ENCODE results near the gene TMOD1.

The TMOD1 gene

DNA sequence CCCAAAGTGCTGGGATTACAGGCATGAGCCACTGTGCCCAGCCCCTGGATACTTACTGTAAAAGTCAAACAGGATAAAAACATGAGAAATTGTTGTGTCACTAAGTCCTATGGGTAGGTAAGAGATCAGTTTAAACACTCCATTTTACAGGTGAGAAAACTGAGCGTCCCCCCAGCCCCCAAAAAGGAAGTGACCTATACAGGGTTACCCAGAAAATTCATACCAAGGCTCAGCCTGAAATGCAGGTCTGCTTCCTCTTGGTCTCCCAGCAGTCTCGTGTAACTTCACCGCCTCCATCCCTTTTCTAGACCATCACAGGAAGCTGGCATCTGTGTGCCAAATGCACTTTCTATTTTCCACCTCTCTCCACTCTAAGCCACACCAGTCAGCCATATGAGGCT lies 57.2 kb downstream of the TMOD1 start:
- Mint-ChIP-seq H3K27ac (no peak overlapping the region), H3K36me3 (ENCODE audit: low read depth) (no peaks in the 10 kb centered on the region), H3K27me3 (peaks cover 35% of the 10 kb centered on the region), H3K4me1 (ENCODE audit: low read depth) (peaks cover 9% of the 10 kb centered on the region), H3K9me3 (no peaks in the 10 kb centered on the region), H3K4me3 (no peak overlapping the region)

DNA sequence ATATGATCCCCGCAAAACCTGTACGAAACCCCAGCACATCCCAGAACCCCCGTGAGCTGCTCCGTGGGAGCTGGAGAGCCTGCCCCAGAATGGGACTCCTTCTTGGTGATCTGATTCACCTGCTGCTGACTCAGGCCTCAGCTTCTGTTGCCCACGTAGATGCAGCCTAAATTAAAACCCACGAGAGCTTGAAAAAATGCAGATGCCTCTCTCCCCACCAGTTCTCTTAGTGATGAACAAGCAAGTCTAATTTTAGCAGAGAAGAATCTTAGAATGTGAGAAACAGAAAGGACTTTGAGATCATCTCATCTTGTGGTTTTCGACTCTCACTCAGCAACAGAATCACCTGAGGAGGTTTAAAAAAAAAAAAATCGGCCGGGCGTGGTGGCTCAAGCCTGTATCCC lies 57.6 kb downstream of the TMOD1 start:
- Mint-ChIP-seq H3K36me3 (ENCODE audit: low read depth) (no peaks in the 10 kb centered on the region), H3K27me3 (peaks cover 35% of the 10 kb centered on the region), H3K4me3 (no peak overlapping the region), H3K4me1 (ENCODE audit: low read depth) (peaks cover 9% of the 10 kb centered on the region), H3K9me3 (no peaks in the 10 kb centered on the region), H3K27ac (no peak overlapping the region)

DNA sequence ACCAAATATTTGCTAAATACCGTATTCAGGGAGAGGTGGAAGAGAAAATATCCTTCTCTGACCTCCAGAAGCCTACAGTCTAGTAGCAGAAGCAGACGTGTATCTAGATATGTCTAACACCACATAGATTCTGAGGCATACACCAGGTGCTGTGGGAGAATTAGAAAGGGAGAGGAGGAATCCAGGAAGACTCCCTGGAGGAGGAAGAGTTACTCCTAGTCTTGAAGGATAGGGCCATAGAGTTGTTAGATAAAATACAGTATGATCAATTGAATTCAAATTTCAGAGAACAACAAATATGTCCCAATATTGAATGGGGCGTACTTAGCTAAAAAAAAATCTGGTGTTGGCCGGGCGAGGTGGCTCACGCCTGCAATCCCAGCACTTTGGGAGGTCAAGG lies 58.7 kb downstream of the TMOD1 start:
- H3K4me1 Mint-ChIP-seq (ENCODE audit: low read depth), result peaks cover 9% of the 10 kb centered on the region
- no peaks in the 10 kb centered on the region for H3K9me3 Mint-ChIP-seq
- H3K27me3 Mint-ChIP-seq, result peaks cover 30% of the 10 kb centered on the region
- H3K36me3 Mint-ChIP-seq (ENCODE audit: low read depth), result no peaks in the 10 kb centered on the region
- no peak overlapping the region for H3K27ac Mint-ChIP-seq
- H3K4me3 Mint-ChIP-seq, result no peak overlapping the region

DNA sequence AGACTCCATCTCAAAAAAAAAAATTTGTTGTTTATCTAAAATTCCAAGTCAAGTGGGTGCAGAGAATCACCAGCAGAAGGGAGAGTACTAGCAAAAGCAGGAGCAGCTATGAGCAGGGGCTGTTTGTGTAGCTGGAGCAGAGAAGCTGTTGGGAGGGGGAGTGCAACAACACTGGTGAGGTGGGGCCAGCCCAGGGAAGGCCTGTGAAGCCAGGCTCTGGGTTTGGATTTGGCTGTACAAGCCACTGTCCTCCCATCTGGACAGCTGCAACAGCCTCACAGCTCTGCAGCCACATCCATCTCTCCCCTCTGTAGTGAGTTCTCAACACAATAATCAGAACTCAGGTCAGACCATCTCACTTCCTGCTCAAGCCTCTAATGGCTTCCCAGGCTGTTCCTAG lies 59.4 kb downstream of the TMOD1 start:
- peaks cover 9% of the 10 kb centered on the region for H3K4me1 Mint-ChIP-seq (ENCODE audit: low read depth)
- H3K36me3 Mint-ChIP-seq (ENCODE audit: low read depth), result no peaks in the 10 kb centered on the region
- H3K27me3 Mint-ChIP-seq, result peaks cover 23% of the 10 kb centered on the region
- no peaks in the 10 kb centered on the region for H3K9me3 Mint-ChIP-seq
- H3K27ac Mint-ChIP-seq, result no peak overlapping the region
- no peak overlapping the region for H3K4me3 Mint-ChIP-seq

DNA sequence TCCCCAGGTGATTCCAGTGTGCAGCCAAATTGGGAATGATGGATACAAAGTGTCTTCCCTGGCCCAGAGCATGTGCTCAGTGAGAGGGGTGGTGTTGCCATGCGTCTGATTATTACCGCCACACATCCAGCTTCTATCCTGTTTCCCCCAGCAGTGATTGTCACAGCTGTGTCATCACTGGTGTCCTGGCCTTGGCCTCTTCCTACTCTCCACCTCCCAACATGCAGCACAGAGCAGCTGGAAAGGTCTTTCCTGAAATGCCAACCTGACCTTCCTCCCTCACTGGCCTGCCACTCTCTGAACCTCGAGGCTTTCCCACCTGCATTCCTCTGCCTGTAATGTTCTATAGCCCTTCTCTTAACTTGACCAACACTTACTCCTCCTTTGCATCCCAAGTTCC lies 60.0 kb downstream of the TMOD1 start:
- Mint-ChIP-seq H3K4me3 (no peak overlapping the region), H3K27ac (no peak overlapping the region), H3K4me1 (ENCODE audit: low read depth) (peaks cover 9% of the 10 kb centered on the region), H3K36me3 (ENCODE audit: low read depth) (no peaks in the 10 kb centered on the region), H3K9me3 (no peaks in the 10 kb centered on the region), H3K27me3 (peaks cover 22% of the 10 kb centered on the region)

DNA sequence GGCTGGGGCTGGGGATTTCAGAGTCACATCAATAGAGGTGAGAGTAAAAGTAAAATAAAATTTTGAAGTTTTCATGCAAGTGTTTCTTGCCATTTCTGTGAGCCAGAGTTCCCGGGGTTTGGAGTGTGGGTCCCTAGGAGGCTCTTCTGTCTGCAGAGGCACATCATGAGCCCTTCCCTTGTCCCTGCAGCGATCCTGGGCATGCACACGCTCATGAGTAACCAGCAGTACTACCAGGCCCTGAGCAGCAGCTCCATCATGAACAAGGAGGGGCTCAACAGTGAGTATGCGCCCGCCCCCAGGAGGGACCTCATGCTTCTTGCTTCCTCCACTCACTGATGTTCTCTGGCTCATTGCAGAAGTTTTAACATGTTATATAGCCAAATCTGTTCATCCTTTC lies 61.1 kb downstream of the TMOD1 start:
- H3K9me3 Mint-ChIP-seq, result no peaks in the 10 kb centered on the region
- peaks cover 17% of the 10 kb centered on the region for H3K27me3 Mint-ChIP-seq
- H3K4me3 Mint-ChIP-seq, result no peak overlapping the region
- H3K36me3 Mint-ChIP-seq (ENCODE audit: low read depth), result no peaks in the 10 kb centered on the region
- H3K27ac Mint-ChIP-seq, result no peak overlapping the region
- H3K4me1 Mint-ChIP-seq (ENCODE audit: low read depth), result peaks cover 9% of the 10 kb centered on the region

DNA sequence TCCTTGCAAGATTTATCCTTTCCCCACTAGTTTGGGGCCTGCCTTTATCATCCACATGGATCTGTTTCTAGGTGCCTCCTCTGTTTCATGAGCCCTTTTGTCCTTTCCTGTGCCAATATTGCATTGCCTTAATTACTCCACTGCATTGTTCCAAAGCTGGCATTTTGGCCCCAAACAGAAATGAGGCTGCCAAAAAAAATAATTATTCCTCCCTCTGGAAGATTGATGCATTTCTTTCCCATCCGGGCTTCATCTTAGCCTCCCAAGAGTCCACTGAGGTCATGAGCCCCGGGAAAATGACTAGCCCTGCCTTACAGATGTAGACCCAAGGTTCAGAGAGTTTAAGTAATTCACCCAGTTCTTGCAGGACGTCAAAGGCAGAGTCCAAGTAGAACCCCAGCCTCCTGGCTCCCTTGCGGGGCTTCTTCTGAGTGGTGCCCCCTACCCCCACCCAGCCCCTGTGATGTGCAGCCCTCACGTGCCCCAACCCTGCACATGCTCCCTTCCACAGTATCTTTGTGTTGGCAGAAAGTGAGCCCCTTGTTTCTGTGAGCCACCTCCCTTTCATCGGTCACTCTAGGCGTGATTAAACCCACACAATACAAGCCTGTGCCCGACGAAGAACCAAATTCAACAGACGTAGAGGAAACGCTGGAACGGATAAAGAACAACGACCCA lies 62.1 kb downstream of the TMOD1 start:
- Mint-ChIP-seq H3K27ac (no peak overlapping the region), H3K4me3 (no peak overlapping the region), H3K36me3 (ENCODE audit: low read depth) (no peaks in the 10 kb centered on the region), H3K4me1 (ENCODE audit: low read depth) (peaks cover 9% of the 10 kb centered on the region), H3K9me3 (no peaks in the 10 kb centered on the region), H3K27me3 (peaks cover 13% of the 10 kb centered on the region)

DNA sequence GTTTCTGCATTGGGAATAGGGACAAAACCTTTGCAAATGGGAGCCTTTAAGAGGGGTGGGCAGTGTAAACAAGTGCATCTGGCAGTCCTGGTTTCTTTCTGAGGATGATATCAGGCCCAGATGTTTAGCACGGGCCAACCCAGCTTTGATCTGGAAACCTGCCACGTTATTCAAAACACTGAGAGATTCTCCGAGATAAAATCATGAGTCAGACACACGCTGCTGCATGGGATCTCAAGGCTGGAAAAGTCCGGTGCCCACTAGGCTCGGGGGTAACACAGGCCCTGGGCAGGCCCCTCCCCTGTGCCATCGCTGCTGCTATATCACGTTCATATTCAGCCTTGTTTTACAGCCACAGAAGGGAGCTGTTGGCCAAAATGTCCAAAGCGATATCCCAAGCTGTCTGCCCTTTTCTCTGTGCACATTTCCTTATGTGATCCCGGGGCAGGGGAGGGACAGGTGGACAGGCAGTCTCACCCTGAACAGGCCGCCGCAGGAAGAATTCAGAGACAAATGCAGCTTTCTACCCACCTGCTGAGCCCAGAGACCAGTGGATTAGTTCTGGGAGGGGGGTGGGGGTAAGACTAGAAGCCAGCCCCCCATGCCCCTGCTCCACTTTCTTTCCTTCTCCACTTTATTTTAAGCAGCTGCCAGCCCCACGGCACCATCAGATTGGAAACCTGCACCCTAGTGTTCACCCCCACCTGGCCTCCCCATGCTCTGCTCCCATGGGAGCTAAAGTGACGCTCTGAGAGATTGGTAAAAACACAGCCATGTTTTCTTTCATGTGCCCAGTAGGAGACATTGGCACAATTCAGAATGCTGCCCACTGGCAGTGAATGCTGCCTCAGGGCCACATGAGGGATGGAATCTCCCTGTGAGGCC lies 63.1 kb downstream of the TMOD1 start:
- Mint-ChIP-seq H3K4me3 (no peak overlapping the region), H3K27me3 (peaks cover 8% of the 10 kb centered on the region), H3K36me3 (ENCODE audit: low read depth) (no peaks in the 10 kb centered on the region), H3K9me3 (no peaks in the 10 kb centered on the region), H3K27ac (no peak overlapping the region), H3K4me1 (ENCODE audit: low read depth) (peaks cover 3% of the 10 kb centered on the region)

DNA sequence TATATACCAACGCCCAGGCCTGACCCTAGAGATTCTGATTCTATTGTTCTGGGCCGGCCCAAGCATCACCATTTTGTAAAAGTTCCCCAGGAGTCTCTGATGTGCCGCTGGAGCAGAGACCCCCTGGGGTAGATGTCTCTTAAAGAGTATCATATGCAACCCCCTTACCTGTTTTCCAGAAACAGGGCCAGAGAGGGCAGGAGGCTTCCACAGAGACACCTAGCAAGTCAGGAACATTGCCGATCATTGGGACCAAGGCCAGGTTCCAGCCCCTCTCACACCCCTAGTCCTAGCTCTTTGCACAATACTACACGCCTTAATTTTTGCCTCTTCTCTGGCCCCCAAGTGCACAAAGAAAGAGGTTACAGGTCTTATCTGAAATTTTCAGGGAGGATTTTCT lies 63.8 kb downstream of the TMOD1 start:
- Mint-ChIP-seq H3K9me3 (no peaks in the 10 kb centered on the region), H3K36me3 (ENCODE audit: low read depth) (no peaks in the 10 kb centered on the region), H3K27ac (no peak overlapping the region), H3K4me1 (ENCODE audit: low read depth) (no peaks in the 10 kb centered on the region), H3K4me3 (no peak overlapping the region), H3K27me3 (peaks cover under 1% of the 10 kb centered on the region)

DNA sequence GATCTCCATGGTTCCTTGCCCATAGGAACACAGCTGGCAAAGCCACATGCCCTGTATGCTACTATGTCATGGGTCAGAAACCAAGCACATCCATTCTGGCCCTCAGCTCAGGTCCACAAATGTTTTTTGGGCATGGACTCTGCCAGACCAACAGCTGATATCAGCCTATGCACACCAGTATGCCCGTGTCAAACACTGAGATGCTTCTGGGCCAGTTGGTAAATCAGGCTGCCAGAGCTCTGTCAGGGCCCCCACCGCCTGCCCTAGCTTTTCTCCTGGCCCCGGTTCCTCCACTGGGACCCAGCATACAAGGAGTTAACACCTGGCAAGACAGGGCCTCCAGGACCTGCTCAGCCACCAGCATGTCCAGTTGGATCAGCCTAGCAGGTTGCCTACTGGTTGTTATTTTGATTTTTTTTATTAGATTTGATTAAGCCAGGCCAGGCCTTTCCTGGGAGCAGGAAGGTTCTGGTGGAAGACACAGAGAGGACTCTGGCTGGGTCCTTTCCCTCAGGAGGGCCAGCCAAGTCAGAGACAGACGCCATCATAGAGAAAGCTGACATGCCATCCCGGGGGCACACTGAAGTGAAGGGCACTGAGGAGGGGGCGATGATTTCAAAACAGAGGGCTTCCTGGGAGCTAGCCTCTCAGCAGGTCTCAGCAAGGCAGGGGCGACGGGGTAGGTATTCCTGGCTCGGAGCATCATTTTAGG lies 65.9 kb downstream of the TMOD1 start:
- Mint-ChIP-seq H3K4me3 (no peak overlapping the region), H3K27ac (no peak overlapping the region), H3K36me3 (ENCODE audit: low read depth) (no peaks in the 10 kb centered on the region), H3K27me3 (no peaks in the 10 kb centered on the region), H3K4me1 (ENCODE audit: low read depth) (no peaks in the 10 kb centered on the region), H3K9me3 (no peaks in the 10 kb centered on the region)

DNA sequence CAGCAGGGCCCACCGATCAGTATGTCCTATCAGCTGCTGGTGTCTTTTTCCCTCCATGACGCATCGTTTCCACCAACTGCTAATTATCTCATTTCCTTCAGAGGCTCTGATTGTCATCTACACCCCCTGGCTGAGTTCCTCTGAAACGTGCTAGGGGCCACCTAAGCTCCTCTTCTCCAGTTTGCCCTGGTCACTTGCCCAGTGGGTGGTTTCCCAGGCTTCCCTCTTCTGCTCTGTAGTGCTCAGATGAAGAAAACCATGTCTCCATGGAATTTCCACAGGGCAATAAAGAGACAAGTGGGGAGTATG lies 66.4 kb downstream of the TMOD1 start:
- no peaks in the 10 kb centered on the region for H3K36me3 Mint-ChIP-seq (ENCODE audit: low read depth)
- no peak overlapping the region for H3K27ac Mint-ChIP-seq
- no peaks in the 10 kb centered on the region for H3K27me3 Mint-ChIP-seq
- no peaks in the 10 kb centered on the region for H3K9me3 Mint-ChIP-seq
- no peak overlapping the region for H3K4me3 Mint-ChIP-seq
- H3K4me1 Mint-ChIP-seq (ENCODE audit: low read depth), result no peaks in the 10 kb centered on the region

DNA sequence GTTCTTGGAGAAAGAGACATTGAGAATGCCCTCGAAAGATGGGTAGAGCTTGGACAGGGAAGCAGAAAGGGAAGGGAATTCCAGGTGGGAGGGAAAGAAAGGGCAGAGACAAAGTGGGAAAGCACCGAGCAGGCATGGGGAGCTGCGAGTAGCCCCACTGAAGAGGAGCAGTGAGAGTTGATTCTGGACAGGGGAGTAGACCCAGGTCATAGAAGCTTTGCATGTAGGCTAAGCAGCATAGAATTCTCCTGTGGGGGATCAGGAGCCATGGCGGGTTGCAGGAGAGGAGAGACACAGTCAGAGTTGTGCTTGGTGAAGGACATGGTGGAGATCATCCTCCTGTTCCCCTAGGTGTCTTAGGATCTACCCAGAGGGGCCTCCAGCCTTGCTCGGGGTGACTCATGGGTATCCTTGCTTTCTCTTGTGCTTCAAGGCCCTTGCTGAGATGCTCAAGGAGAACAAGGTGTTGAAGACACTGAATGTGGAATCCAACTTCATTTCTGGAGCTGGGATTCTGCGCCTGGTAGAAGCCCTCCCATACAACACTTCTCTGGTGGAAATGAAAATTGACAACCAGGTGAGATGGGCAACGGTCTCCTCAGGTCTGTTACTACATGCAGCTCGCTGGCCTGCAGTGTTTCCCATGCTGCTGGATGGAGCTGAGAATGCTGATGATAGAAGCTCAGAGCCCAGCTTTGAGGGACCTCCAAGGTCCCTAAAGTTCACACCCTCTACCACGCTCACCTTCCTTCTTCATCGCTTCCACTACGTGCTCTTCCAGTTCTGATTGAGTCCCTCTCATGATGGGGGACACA lies 67.2 kb downstream of the TMOD1 start:
- no peaks in the 10 kb centered on the region for H3K27me3 Mint-ChIP-seq
- no peaks in the 10 kb centered on the region for H3K36me3 Mint-ChIP-seq (ENCODE audit: low read depth)
- H3K4me1 Mint-ChIP-seq (ENCODE audit: low read depth), result peaks cover 2% of the 10 kb centered on the region
- H3K4me3 Mint-ChIP-seq, result no peak overlapping the region
- no peaks in the 10 kb centered on the region for H3K9me3 Mint-ChIP-seq
- H3K27ac Mint-ChIP-seq, result no peak overlapping the region

DNA sequence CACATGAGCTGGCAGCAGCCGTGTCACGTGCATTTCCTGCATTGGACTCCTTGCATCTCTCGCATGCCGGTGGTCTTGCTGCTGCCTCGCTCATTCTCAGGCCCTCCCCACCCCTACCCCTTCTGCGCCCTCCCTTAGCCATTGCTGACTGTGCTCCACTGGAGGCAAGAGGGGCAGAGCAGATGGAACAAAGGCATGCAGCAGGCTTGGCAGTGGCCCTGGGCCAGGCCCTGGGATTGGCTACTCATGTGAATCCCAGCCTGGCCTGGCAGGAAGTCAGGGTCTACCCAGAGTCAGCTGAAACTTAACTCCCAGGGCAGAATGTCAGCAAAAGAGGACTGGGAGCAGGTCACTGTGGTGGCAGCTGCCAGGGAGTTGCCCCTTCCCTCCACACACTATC lies 69.4 kb downstream of the TMOD1 start:
- H3K4me1 Mint-ChIP-seq (ENCODE audit: low read depth), result peaks cover 17% of the 10 kb centered on the region
- H3K27me3 Mint-ChIP-seq, result peaks cover 3% of the 10 kb centered on the region
- no peaks in the 10 kb centered on the region for H3K9me3 Mint-ChIP-seq
- no peak overlapping the region for H3K4me3 Mint-ChIP-seq
- no peak overlapping the region for H3K27ac Mint-ChIP-seq
- H3K36me3 Mint-ChIP-seq (ENCODE audit: low read depth), result no peaks in the 10 kb centered on the region

DNA sequence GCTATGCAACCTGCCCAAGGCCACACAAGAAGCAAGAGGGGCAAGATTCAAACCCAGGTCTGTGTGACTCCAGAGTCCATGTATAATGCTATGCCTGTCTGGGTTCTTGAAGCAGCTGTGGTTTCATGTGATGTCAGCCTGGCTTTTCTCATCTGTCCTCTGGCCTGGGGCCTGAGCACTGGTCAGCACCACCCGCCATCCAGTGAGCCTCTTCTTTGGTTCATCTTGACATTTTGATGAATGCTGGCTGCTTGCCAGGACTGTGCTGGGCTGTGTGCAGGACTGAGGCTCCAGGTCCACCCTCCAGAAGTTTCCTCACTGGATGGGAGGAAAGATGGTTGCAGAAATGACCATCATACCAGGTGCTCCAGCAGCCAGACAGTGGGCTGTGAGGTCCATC lies 70.2 kb downstream of the TMOD1 start:
- Mint-ChIP-seq H3K9me3 (no peaks in the 10 kb centered on the region), H3K27me3 (peaks cover 3% of the 10 kb centered on the region), H3K36me3 (ENCODE audit: low read depth) (no peaks in the 10 kb centered on the region), H3K27ac (no peak overlapping the region), H3K4me1 (ENCODE audit: low read depth) (peaks cover 19% of the 10 kb centered on the region), H3K4me3 (no peak overlapping the region)

Data from stimulated activated naive CD8-positive, alpha-beta T cell treated with anti-CD3 and anti-CD28 coated beads, Interleukin-15, Interleukin-2, amounts not matched to agents 100 ng/mL and 50 ng/mL, for 24 hours (primary cell).